Measurements from ENCODE around the gene POLR2C. TPM values are rescaled to one million over a fixed set of nuclear protein-coding genes. Genes with fewer than 3 reads are reported as not detected.

The POLR2C gene
- total and polyA plus RNA-seq, 2 experiments from 2014 or later, result 37.6 to 123 TPM

- Mint-ChIP-seq H3K27me3 (ENCODE audit: insufficient read depth, low read depth, poor library complexity) (peaks cover 2% of the 10 kb centered on the region), H3K36me3 (ENCODE audit: low read depth) (no peaks in the 10 kb centered on the region), H3K27ac (no peak overlapping the region), H3K9me3 (no peaks in the 10 kb centered on the region; the same call in 1 of the 3 replicates), H3K4me3 (no peak overlapping the region), H3K4me1 (no peaks in the 10 kb centered on the region)
- Histone ChIP-seq H2AFZ (0 out of 2 replicates have a peak overlapping the region, but pooled peaks have one; percentile 32), H3K27me3 (ENCODE audit: insufficient read depth) (no peaks in the 10 kb centered on the region), H3K4me1 (ENCODE audit: insufficient read depth) (no peaks in the 10 kb centered on the region), H3K4me3 (no peak overlapping the region), H4K20me1 (replicated peaks; ENCODE audit: insufficient read depth) (no peaks in the 10 kb centered on the region), H3F3A (replicated peaks; ENCODE audit: low read depth) (no peaks in the 10 kb centered on the region), H3K79me2 (replicated peaks; ENCODE audit: insufficient read depth) (no peaks in the 10 kb centered on the region), H3K36me3 (ENCODE audit: insufficient read depth) (no peaks in the 10 kb centered on the region), H3K27ac (ENCODE audit: low read depth) (no peak overlapping the region), H3K4me2 (no peak overlapping the region), H3K9me2 (ENCODE audit: insufficient read depth) (no peaks in the 10 kb centered on the region)
- TF ChIP-seq STAT1 (IDR thresholded peaks at IDR 0.05; ENCODE audit: unreplicated experiment) (no peak), CTCF (conservative IDR thresholded peaks at IDR 0.05; ENCODE audit: low read depth in 2 of 2) (no peak), ZNF462 (CRISPR knock-in tag; IDR thresholded peaks at IDR 0.05) (no peak), ETS1 (IDR thresholded peaks at IDR 0.05) (no peak), EZH2 (IDR thresholded peaks at IDR 0.05; ENCODE audit: low read depth, unreplicated experiment) (no peak), REST (IDR thresholded peaks at IDR 0.05; ENCODE audit: unreplicated experiment) (no peak)
- ATAC-seq, result no peak
- DNase-seq (ENCODE audit: low spot score), result no peak
These were observed 34.6 kb downstream of the POLR2C start for GRCh38 chr16:57497121-57497520.

Data from GM23338 (cell line).